SKM-1 treated with dmso at 0.1 percent for 144 hours (cell line): ENCODE results near the gene LHX6.

Source experiments
- DNase-seq: peaks from one replicate; lab custom pipeline; 2025; ENCODE audit not compliant: unreplicated experiment; lab: John Stamatoyannopoulos, UW

The LHX6 gene

GRCh38 chr9:122158202-122158601, 70.6 kb downstream of the LHX6 start:
- DNase-seq: peak; percentile 23

DNA sequence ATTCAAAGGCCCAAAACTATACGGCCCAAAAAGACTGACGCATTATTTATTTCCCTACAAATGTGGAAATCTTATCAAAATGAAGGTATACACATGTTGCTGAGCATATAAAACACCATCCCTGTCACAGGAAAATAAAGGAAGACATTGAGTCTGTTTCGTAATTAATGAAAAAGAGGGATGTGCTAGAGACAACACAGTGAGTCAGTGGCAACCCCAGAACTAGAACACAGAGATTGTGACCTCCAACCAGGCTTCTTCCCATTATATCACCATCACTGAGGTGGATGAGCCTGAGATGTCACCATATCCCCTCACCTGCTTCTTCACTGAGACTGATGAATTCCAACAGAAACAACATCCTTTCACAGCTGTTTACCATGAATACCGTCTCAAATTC, 73.0 kb downstream of the LHX6 start:
- no peak for DNase-seq
